Osteocyte (in vitro differentiated cells): ENCODE results near the gene INO80D. TPM values are rescaled to one million over a fixed set of nuclear protein-coding genes. Genes with fewer than 3 reads are reported as not detected.

ENCODE experiments used
- DNase-seq: peaks from one replicate; pipeline ENCODE4 v3.0.0; 2021; ENCODE audit warnings: mixed read lengths; ENCODE audit not compliant: unreplicated experiment; ENCODE audit errors: extremely low spot score
- H3K27ac Mint-ChIP-seq: one replicate; pipeline ENCODE4 v1.8.0; 2021; ENCODE audit warnings: mild to moderate bottlenecking, mixed read lengths; ENCODE audit not compliant: unreplicated experiment
- H3K27me3 Mint-ChIP-seq: one replicate; pipeline ENCODE4 v1.8.0; 2021; ENCODE audit warnings: mixed read lengths; ENCODE audit not compliant: unreplicated experiment
- H3K36me3 Mint-ChIP-seq: one replicate; pipeline ENCODE4 v1.8.0; 2021; ENCODE audit warnings: mixed read lengths; ENCODE audit not compliant: unreplicated experiment
- H3K4me1 Mint-ChIP-seq: one replicate; pipeline ENCODE4 v1.8.0; 2021; ENCODE audit warnings: mixed read lengths; ENCODE audit not compliant: unreplicated experiment
- H3K4me3 Mint-ChIP-seq: one replicate; pipeline ENCODE4 v1.8.0; 2021; ENCODE audit warnings: mild to moderate bottlenecking, moderate library complexity, mixed read lengths; ENCODE audit not compliant: unreplicated experiment
- H3K9me3 Mint-ChIP-seq: one replicate; pipeline ENCODE4 v1.8.0; 2021; ENCODE audit warnings: mixed read lengths; ENCODE audit not compliant: unreplicated experiment
- CTCF ChIP-seq: fragments of 200-600 bp; sonication (generic); IDR thresholded peaks from 2 replicates; pipeline ENCODE4 v1.5.0; 2021; ENCODE audit warnings: antibody characterized with exemption, mild to moderate bottlenecking, moderate library complexity
- total RNA-seq: library from RNA; stranded (reverse); gene quantifications from 2 replicates; pipeline ENCODE4 v1.2.1, GENCODE V29; 2021

Gene INO80D
- total RNA-seq, 1 donor from 2014 or later, result 18.9 TPM

- no peak for TF ChIP-seq CTCF
- no peak overlapping the region for H3K27ac Mint-ChIP-seq
- no peaks in the 10 kb centered on the region for H3K27me3 Mint-ChIP-seq
These were observed 22.3 kb downstream of the INO80D start for GRCh38 chr2:206063635-206064034.

GRCh38 chr2:206062724-206063123 is 23.2 kb downstream of the INO80D start:
- DNase-seq, result no peak
- Mint-ChIP-seq H3K36me3 (peaks cover 11% of the 10 kb centered on the region), H3K27ac (no peak overlapping the region), H3K4me3 (no peak overlapping the region), H3K27me3 (no peaks in the 10 kb centered on the region), H3K4me1 (no peaks in the 10 kb centered on the region), H3K9me3 (no peaks in the 10 kb centered on the region)
- TF ChIP-seq CTCF, result no peak

More at GRCh38 chr2:206063635-206064034, 22.3 kb downstream of the INO80D start:
- no peaks in the 10 kb centered on the region for H3K9me3 Mint-ChIP-seq
- no peak for DNase-seq
- H3K4me3 Mint-ChIP-seq, result no peak overlapping the region
- no peaks in the 10 kb centered on the region for H3K4me1 Mint-ChIP-seq
- H3K36me3 Mint-ChIP-seq, result peaks cover 11% of the 10 kb centered on the region

GRCh38 chr2:206056286-206056685 is 29.7 kb downstream of the INO80D start:
- no peaks in the 10 kb centered on the region for H3K4me1 Mint-ChIP-seq
- no peak overlapping the region for H3K4me3 Mint-ChIP-seq
- DNase-seq, result no peak
- H3K9me3 Mint-ChIP-seq, result no peaks in the 10 kb centered on the region
- no peak overlapping the region for H3K27ac Mint-ChIP-seq
- H3K27me3 Mint-ChIP-seq, result no peaks in the 10 kb centered on the region
- peaks cover 15% of the 10 kb centered on the region for H3K36me3 Mint-ChIP-seq
- TF ChIP-seq CTCF, result no peak

GRCh38 chr2:206054952-206055351 is 31.0 kb downstream of the INO80D start:
- Mint-ChIP-seq H3K9me3 (no peaks in the 10 kb centered on the region), H3K4me1 (no peaks in the 10 kb centered on the region), H3K4me3 (no peak overlapping the region), H3K27ac (no peak overlapping the region), H3K36me3 (peaks cover 17% of the 10 kb centered on the region), H3K27me3 (no peaks in the 10 kb centered on the region)
- no peak for DNase-seq
- TF ChIP-seq CTCF, result no peak

- Mint-ChIP-seq H3K27ac (no peak overlapping the region), H3K9me3 (no peaks in the 10 kb centered on the region), H3K4me3 (no peak overlapping the region), H3K4me1 (no peaks in the 10 kb centered on the region), H3K36me3 (peaks cover 22% of the 10 kb centered on the region), H3K27me3 (no peaks in the 10 kb centered on the region)
- no peak for DNase-seq
- TF ChIP-seq CTCF, result no peak
These were observed 34.1 kb downstream of the INO80D start for GRCh38 chr2:206051912-206052311.
